Fibroblast of villous mesenchyme (primary cell): ENCODE data around the gene ESR2. TPM values are rescaled to one million over a fixed set of nuclear protein-coding genes. Genes with fewer than 3 reads are reported as not detected.
A peak's percentile ranks its signal among the peaks of the same experiment; 100 is the strongest.

ENCODE experiments used
- DNase-seq: peaks from one replicate; pipeline ENCODE4 v3.0.0-alpha.2; 2010; ENCODE audit warnings: low read depth
- H3K4me3 ChIP-seq: 2 replicates; pipeline ENCODE4 v1.5.1; 2011; ENCODE audit warnings: low read depth, mild to moderate bottlenecking, low read length
- total RNA-seq: library from RNA; depleted of rRNA; stranded (reverse); fragments of >200 nt; gene quantifications from 2 replicates; pipeline ENCODE4 v1.2.3, GENCODE V29; 2012
- TF ChIP-seq, protein P1 (sequence below): IDR thresholded peaks from 2 replicates; pipeline ENCODE4 v1.5.1; 2012; ENCODE audit warnings: low read depth, mild to moderate bottlenecking, low read length; ENCODE audit not compliant: insufficient read depth

The ESR2 gene
- total RNA-seq, 1 donor = not detected

GRCh38 chr14:64210216-64210615, 84.0 kb downstream of the ESR2 start:
- DNase-seq = no peak
- TF ChIP-seq, protein P1, sequence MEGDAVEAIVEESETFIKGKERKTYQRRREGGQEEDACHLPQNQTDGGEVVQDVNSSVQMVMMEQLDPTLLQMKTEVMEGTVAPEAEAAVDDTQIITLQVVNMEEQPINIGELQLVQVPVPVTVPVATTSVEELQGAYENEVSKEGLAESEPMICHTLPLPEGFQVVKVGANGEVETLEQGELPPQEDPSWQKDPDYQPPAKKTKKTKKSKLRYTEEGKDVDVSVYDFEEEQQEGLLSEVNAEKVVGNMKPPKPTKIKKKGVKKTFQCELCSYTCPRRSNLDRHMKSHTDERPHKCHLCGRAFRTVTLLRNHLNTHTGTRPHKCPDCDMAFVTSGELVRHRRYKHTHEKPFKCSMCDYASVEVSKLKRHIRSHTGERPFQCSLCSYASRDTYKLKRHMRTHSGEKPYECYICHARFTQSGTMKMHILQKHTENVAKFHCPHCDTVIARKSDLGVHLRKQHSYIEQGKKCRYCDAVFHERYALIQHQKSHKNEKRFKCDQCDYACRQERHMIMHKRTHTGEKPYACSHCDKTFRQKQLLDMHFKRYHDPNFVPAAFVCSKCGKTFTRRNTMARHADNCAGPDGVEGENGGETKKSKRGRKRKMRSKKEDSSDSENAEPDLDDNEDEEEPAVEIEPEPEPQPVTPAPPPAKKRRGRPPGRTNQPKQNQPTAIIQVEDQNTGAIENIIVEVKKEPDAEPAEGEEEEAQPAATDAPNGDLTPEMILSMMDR = no peak
- no peak overlapping the region for H3K4me3 ChIP-seq

GRCh38 chr14:64209444-64210131, 84.6 kb downstream of the ESR2 start:
- no peak overlapping the region for H3K4me3 ChIP-seq
- TF ChIP-seq, protein P1 = no peak
- peak; percentile 64 for DNase-seq

GRCh38 chr14:64208981-64209380, 85.2 kb downstream of the ESR2 start:
- no peak for DNase-seq
- no peak overlapping the region for H3K4me3 ChIP-seq
- TF ChIP-seq, protein P1 = no peak

DNA sequence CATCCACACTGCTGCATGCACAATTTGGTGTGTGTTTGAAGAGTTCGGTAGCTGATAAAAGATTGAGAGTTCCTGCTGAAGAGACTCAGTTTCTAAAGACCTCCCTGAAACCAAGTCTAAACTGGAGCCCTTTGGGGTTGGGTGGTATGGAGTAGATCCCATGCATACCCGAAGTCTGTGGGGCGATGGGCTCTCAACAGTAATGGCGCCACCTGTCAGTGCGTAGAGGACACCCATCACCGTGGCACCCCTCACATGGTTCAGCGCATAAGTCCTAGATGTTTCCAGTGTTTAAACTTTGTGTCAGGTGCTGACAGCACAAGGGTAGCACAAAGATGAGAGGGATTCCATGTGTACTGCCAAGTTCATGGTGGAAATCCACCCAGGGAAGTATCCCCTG, 85.9 kb downstream of the ESR2 start:
- no peak for DNase-seq
- H3K4me3 ChIP-seq = no peak overlapping the region
- TF ChIP-seq, protein P1 = no peak

DNA sequence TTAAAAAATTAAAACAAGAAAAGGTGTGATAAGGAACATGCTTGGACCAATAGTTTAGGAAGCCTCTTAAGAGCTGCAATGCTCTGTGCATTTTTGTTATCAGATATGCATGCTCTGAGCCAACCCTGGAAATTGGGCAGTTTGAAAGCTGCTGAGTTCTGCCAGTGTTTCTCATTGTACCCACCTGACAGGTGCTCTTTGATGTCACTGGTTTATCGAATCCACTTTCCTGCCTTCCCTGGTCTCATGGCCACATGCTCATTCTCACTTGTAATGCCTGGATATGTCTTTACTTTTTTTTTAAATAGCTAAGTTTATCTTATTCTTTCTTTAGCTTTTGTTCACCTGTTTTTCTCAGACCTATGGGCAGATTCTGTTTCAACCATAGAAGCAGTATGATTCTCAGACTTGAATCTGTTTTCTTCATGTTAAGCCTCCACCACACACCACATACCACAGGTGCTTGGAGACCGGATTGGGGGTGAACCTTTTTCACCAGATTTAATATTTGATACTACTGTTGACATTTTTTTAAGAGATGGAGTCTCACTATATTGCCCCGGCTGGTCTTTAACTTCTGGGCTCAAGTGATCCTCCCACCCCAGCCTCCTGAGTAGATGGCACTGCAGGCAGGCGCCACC, 90.7 kb downstream of the ESR2 start:
- TF ChIP-seq, protein P1 = no peak
- no peak for DNase-seq

GRCh38 chr14:64202716-64203115, 91.5 kb downstream of the ESR2 start:
- H3K4me3 ChIP-seq = no peak overlapping the region
- DNase-seq = no peak

More for the DNA sequence above, 90.7 kb downstream of the ESR2 start:
- H3K4me3 ChIP-seq = no peak overlapping the region

More at GRCh38 chr14:64202716-64203115, 91.5 kb downstream of the ESR2 start:
- TF ChIP-seq, protein P1 = no peak
